CD8-positive, alpha-beta memory T cell (primary cell): ENCODE results near the gene CCDC50. TPM values are rescaled to one million over a fixed set of nuclear protein-coding genes. Genes with fewer than 3 reads are reported as not detected.
A peak's percentile ranks its signal among the peaks of the same experiment; 100 is the strongest.

Experiments used
- CTCF ChIA-PET: fragments of 350-600 bp; sonication (Branson Sonifier 250); formaldehyde crosslinking; loops from one replicate; lab custom pipeline; 2021; ENCODE audit warnings: antibody characterized with exemption; lab: Charles Lee
- POLR2A ChIA-PET: fragments of 350-600 bp; sonication (Branson Sonifier 250); formaldehyde crosslinking; loops from one replicate; lab custom pipeline; 2021; ENCODE audit warnings: antibody characterized with exemption; lab: Charles Lee
- DNase-seq, 5 donors: peaks; one replicate each; pipeline versions ENCODE4 v3.0.0 to v3.0.0-alpha.2; 2020 to 2022; ENCODE audit warnings: mixed read lengths in 1 of 5
- H3K27ac ChIP-seq: one replicate; pipeline ENCODE4 v1.7.0; 2013; ENCODE audit warnings: low read depth, mild to moderate bottlenecking, low read length, moderate library complexity
- H3K27me3 ChIP-seq: 2 replicates; pipeline ENCODE4 v1.7.0; 2013; ENCODE audit warnings: low read length, mild to moderate bottlenecking; ENCODE audit not compliant: insufficient read depth, poor library complexity, severe bottlenecking
- H3K36me3 ChIP-seq: 2 replicates; pipeline ENCODE4 v1.7.0; 2013; ENCODE audit warnings: mild to moderate bottlenecking, low read length, moderate library complexity; ENCODE audit not compliant: insufficient read depth
- H3K4me1 ChIP-seq: 2 replicates; pipeline ENCODE4 v1.7.0; 2013; ENCODE audit warnings: mild to moderate bottlenecking, low read length, moderate library complexity; ENCODE audit not compliant: insufficient read depth
- H3K4me3 ChIP-seq: 2 replicates; pipeline ENCODE4 v1.7.0; 2013; ENCODE audit warnings: mild to moderate bottlenecking, low read length
- H3K9me3 ChIP-seq: 2 replicates; pipeline ENCODE4 v1.7.0; 2013; ENCODE audit warnings: mild to moderate bottlenecking, low read length
- H3K27ac Mint-ChIP-seq, 8 donors: one replicate each; pipeline ENCODE4 v1.8.0; 2020 to 2021; ENCODE audit warnings: mixed read lengths in 8 of 8, mild to moderate bottlenecking in 6 of 8, inconsistent platforms in 3 of 8, moderate library complexity in 3 of 8
- H3K27me3 Mint-ChIP-seq, 2 donors: one replicate each; pipeline ENCODE4 v1.8.0; 2020 to 2021; ENCODE audit warnings: mixed read lengths in 2 of 2, mild to moderate bottlenecking in 1 of 2, moderate library complexity in 1 of 2
- H3K36me3 Mint-ChIP-seq, 3 donors: one replicate each; pipeline ENCODE4 v1.8.0; 2020 to 2021; ENCODE audit warnings: mixed read lengths in 3 of 3, inconsistent platforms in 1 of 3, mild to moderate bottlenecking in 1 of 3
- H3K4me1 Mint-ChIP-seq, 3 donors: one replicate each; pipeline ENCODE4 v1.8.0; 2020 to 2021; ENCODE audit warnings: mixed read lengths in 3 of 3, inconsistent platforms in 1 of 3, mild to moderate bottlenecking in 1 of 3
- H3K4me3 Mint-ChIP-seq, 7 donors: one replicate each; pipeline ENCODE4 v1.8.0; 2020 to 2021; ENCODE audit warnings: mixed read lengths in 7 of 7, mild to moderate bottlenecking in 6 of 7, moderate library complexity in 4 of 7, inconsistent platforms in 2 of 7
- H3K9me3 Mint-ChIP-seq, 5 donors: one replicate each; pipeline ENCODE4 v1.8.0; 2020 to 2022; ENCODE audit warnings: mixed read lengths in 5 of 5, mild to moderate bottlenecking in 3 of 5, moderate library complexity in 2 of 5, inconsistent platforms in 1 of 5
- polyA plus RNA-seq: library from polyadenylated mRNA; unstranded; fragments of 300-500 nt; fragmentation: Illumina TruSeq; gene quantifications from one replicate; pipeline ENCODE4 v1.2.3, GENCODE V29; 2021
- total RNA-seq, 2 experiments: library from RNA; stranded (reverse); gene quantifications; one replicate each; pipeline ENCODE4 v1.2.3, GENCODE V29; 2021

Gene CCDC50
- total and polyA plus RNA-seq, 3 experiments from 2014 or later, result 7.9 to 13.0 (median 11.9) TPM

- no peaks in the 10 kb centered on the region for H3K27me3 ChIP-seq
- H3K36me3 ChIP-seq, result no peaks in the 10 kb centered on the region
- no peaks in the 10 kb centered on the region for H3K9me3 ChIP-seq
- no peak overlapping the region for H3K27ac ChIP-seq
- H3K9me3 Mint-ChIP-seq, result peaks cover 0 to 1% (median 0%) of the 10 kb centered on the region in 5 donors
- H3K4me1 ChIP-seq, result no peaks in the 10 kb centered on the region
- H3K36me3 Mint-ChIP-seq, result no peaks in the 10 kb centered on the region
- ChIA-PET POLR2A (no interaction called here), CTCF (no interaction called here)
- H3K4me1 Mint-ChIP-seq, result peaks cover 0 to 7% (median 0%) of the 10 kb centered on the region in 3 donors
- no peaks in the 10 kb centered on the region for H3K27me3 Mint-ChIP-seq
- no peak overlapping the region for H3K4me3 Mint-ChIP-seq
- H3K27ac Mint-ChIP-seq, result no peak overlapping the region
- no peak overlapping the region for H3K4me3 ChIP-seq
- DNase-seq, result no peak
Observed at GRCh38 chr3:191336833-191337232, 7.6 kb downstream of the CCDC50 start.

GRCh38 chr3:191338177-191338488 is 8.9 kb downstream of the CCDC50 start:
- Mint-ChIP-seq H3K4me3 (no peak overlapping the region), H3K4me1 (peaks cover 0 to 5% (median 0%) of the 10 kb centered on the region in 3 donors), H3K27ac (no peak overlapping the region), H3K36me3 (no peaks in the 10 kb centered on the region), H3K27me3 (no peaks in the 10 kb centered on the region), H3K9me3 (peaks cover 0 to 1% (median 0%) of the 10 kb centered on the region in 5 donors)
- no peaks in the 10 kb centered on the region for H3K36me3 ChIP-seq
- POLR2A ChIA-PET, result no interaction called here
- no peaks in the 10 kb centered on the region for H3K4me1 ChIP-seq
- H3K27me3 ChIP-seq, result no peaks in the 10 kb centered on the region
- no peak for DNase-seq
- peak overlapping the region; percentile 19 for H3K27ac ChIP-seq
- CTCF ChIA-PET, result no interaction called here
- H3K4me3 ChIP-seq, result no peak overlapping the region
- no peaks in the 10 kb centered on the region for H3K9me3 ChIP-seq

GRCh38 chr3:191339316-191339917 is 10.2 kb downstream of the CCDC50 start:
- Histone ChIP-seq H3K4me3 (no peak overlapping the region), H3K36me3 (no peaks in the 10 kb centered on the region), H3K27ac (no peak overlapping the region), H3K9me3 (no peaks in the 10 kb centered on the region), H3K4me1 (no peaks in the 10 kb centered on the region), H3K27me3 (no peaks in the 10 kb centered on the region)
- H3K4me3 Mint-ChIP-seq, result no peak overlapping the region
- H3K27me3 Mint-ChIP-seq, result no peaks in the 10 kb centered on the region
- peaks cover 0 to 5% (median 0%) of the 10 kb centered on the region in 3 donors for H3K4me1 Mint-ChIP-seq
- no peak for DNase-seq
- ChIA-PET POLR2A (no interaction called here), CTCF (no interaction called here)
- H3K36me3 Mint-ChIP-seq, result no peaks in the 10 kb centered on the region
- peaks cover 0 to 1% (median 0%) of the 10 kb centered on the region in 5 donors for H3K9me3 Mint-ChIP-seq
- H3K27ac Mint-ChIP-seq, result no peak overlapping the region

- no peak overlapping the region for H3K27ac ChIP-seq
- H3K9me3 Mint-ChIP-seq, result no peaks in the 10 kb centered on the region
- H3K9me3 ChIP-seq, result no peaks in the 10 kb centered on the region
- H3K4me1 Mint-ChIP-seq, result peaks cover 0 to 4% (median 3%) of the 10 kb centered on the region in 3 donors
- H3K27me3 Mint-ChIP-seq, result no peaks in the 10 kb centered on the region
- ChIA-PET POLR2A (no interaction called here), CTCF (no interaction called here)
- no peaks in the 10 kb centered on the region for H3K27me3 ChIP-seq
- H3K36me3 Mint-ChIP-seq, result no peaks in the 10 kb centered on the region
- no peak overlapping the region for H3K4me3 ChIP-seq
- no peaks in the 10 kb centered on the region for H3K36me3 ChIP-seq
- H3K4me3 Mint-ChIP-seq, result no peak overlapping the region
- H3K4me1 ChIP-seq, result no peaks in the 10 kb centered on the region
- no peak for DNase-seq
- no peak overlapping the region for H3K27ac Mint-ChIP-seq
Observed at GRCh38 chr3:191340351-191340750, 11.2 kb downstream of the CCDC50 start.

- no peaks in the 10 kb centered on the region for H3K9me3 ChIP-seq
- no peaks in the 10 kb centered on the region for H3K9me3 Mint-ChIP-seq
- H3K4me3 ChIP-seq, result no peak overlapping the region
- CTCF ChIA-PET, result no interaction called here
- H3K36me3 ChIP-seq, result no peaks in the 10 kb centered on the region
- H3K4me1 Mint-ChIP-seq, result peaks cover 0 to 6% (median 3%) of the 10 kb centered on the region in 3 donors
- no peak overlapping the region for H3K27ac ChIP-seq
- no peak for DNase-seq
- no peaks in the 10 kb centered on the region for H3K27me3 ChIP-seq
- no peaks in the 10 kb centered on the region for H3K27me3 Mint-ChIP-seq
- no peaks in the 10 kb centered on the region for H3K36me3 Mint-ChIP-seq
- H3K4me3 Mint-ChIP-seq, result no peak overlapping the region
- no peak overlapping the region for H3K27ac Mint-ChIP-seq
- POLR2A ChIA-PET, result no interaction called here
- no peaks in the 10 kb centered on the region for H3K4me1 ChIP-seq
Observed at GRCh38 chr3:191340966-191341365, 11.8 kb downstream of the CCDC50 start.

- Mint-ChIP-seq H3K4me1 (peaks cover 0 to 6% (median 3%) of the 10 kb centered on the region in 3 donors), H3K27ac (no peak overlapping the region), H3K27me3 (no peaks in the 10 kb centered on the region), H3K4me3 (no peak overlapping the region), H3K9me3 (no peaks in the 10 kb centered on the region), H3K36me3 (no peaks in the 10 kb centered on the region)
- DNase-seq, result no peak
- Histone ChIP-seq H3K36me3 (no peaks in the 10 kb centered on the region), H3K4me3 (no peak overlapping the region), H3K27me3 (no peaks in the 10 kb centered on the region), H3K27ac (no peak overlapping the region), H3K9me3 (no peaks in the 10 kb centered on the region), H3K4me1 (no peaks in the 10 kb centered on the region)
- ChIA-PET POLR2A (no interaction called here), CTCF (no interaction called here)
Observed at GRCh38 chr3:191342006-191342405, 12.8 kb downstream of the CCDC50 start.

GRCh38 chr3:191342411-191342810 is 13.2 kb downstream of the CCDC50 start:
- peaks cover 0 to 6% (median 3%) of the 10 kb centered on the region in 3 donors for H3K4me1 Mint-ChIP-seq
- H3K36me3 ChIP-seq, result no peaks in the 10 kb centered on the region
- no peak for DNase-seq
- no peak overlapping the region for H3K4me3 Mint-ChIP-seq
- no peaks in the 10 kb centered on the region for H3K36me3 Mint-ChIP-seq
- no peak overlapping the region for H3K4me3 ChIP-seq
- H3K27me3 Mint-ChIP-seq, result no peaks in the 10 kb centered on the region
- H3K27me3 ChIP-seq, result no peaks in the 10 kb centered on the region
- no peak overlapping the region for H3K27ac ChIP-seq
- ChIA-PET POLR2A (no interaction called here), CTCF (no interaction called here)
- no peak overlapping the region for H3K27ac Mint-ChIP-seq
- H3K4me1 ChIP-seq, result no peaks in the 10 kb centered on the region
- no peaks in the 10 kb centered on the region for H3K9me3 Mint-ChIP-seq
- H3K9me3 ChIP-seq, result no peaks in the 10 kb centered on the region

- Histone ChIP-seq H3K27ac (no peak overlapping the region), H3K36me3 (no peaks in the 10 kb centered on the region), H3K4me1 (no peaks in the 10 kb centered on the region), H3K4me3 (no peak overlapping the region), H3K9me3 (no peaks in the 10 kb centered on the region), H3K27me3 (no peaks in the 10 kb centered on the region)
- no peaks in the 10 kb centered on the region for H3K36me3 Mint-ChIP-seq
- no peak overlapping the region for H3K4me3 Mint-ChIP-seq
- CTCF ChIA-PET, result no interaction called here
- DNase-seq, result no peak
- POLR2A ChIA-PET, result no interaction called here
- H3K27ac Mint-ChIP-seq, result no peak overlapping the region
- peaks cover 0 to 6% (median 3%) of the 10 kb centered on the region in 3 donors for H3K4me1 Mint-ChIP-seq
- H3K27me3 Mint-ChIP-seq, result no peaks in the 10 kb centered on the region
- no peaks in the 10 kb centered on the region for H3K9me3 Mint-ChIP-seq
Observed at GRCh38 chr3:191343115-191343514, 13.9 kb downstream of the CCDC50 start.
